GM04503 (cell line): ENCODE results near the gene C5orf34.
"Not testable (repeated sequence)": the region's sequence is repeated elsewhere in the genome, so short reads cannot be mapped to it uniquely, and the experiment has no call there.

Source experiments
- DNase-seq: peaks from one replicate; pipeline ENCODE4 v3.0.0-alpha.2; 2012; ENCODE audit warnings: low read depth

The C5orf34 gene

DNA sequence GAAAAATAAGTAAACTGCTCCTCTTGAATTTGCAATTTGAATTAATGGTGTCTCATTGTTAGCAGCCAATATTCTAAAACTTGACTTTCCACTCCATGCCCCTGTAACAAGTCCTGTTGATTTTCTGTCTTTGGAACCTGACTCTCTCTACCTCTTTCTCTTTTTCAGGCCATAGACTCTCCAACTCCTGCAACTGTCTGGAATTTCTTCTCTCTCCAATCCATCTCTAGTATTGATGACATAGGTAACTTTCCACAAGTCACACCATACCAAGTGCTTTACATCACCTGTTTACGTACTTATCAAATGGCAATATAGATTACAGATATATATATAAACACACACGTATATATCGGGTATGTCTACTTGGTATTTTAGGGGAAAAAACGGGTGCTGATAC lies 923 bp downstream of the C5orf34 start:
- DNase-seq, result no peak

DNA sequence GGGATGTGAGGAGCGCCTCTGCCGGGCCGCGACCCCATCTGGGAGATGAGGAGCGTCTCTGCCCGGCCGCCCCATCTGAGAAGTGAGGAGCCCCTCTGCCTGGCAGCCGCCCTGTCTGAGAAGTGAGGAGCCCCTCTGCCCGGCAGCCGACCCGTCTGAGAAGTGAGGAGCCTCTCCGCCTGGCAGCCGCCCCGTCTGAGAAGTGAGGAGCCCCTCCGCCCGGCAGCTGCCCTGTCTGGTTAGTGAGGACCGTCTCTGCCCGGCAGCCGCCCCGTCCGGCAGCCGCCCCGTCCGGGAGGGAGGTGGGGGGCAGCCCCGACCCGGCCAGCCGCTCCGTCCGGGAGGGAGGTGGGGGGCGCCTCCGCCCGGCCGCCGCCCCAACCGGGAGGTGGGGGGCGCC lies 3.9 kb downstream of the C5orf34 start:
- not testable (repeated sequence) for DNase-seq

DNA sequence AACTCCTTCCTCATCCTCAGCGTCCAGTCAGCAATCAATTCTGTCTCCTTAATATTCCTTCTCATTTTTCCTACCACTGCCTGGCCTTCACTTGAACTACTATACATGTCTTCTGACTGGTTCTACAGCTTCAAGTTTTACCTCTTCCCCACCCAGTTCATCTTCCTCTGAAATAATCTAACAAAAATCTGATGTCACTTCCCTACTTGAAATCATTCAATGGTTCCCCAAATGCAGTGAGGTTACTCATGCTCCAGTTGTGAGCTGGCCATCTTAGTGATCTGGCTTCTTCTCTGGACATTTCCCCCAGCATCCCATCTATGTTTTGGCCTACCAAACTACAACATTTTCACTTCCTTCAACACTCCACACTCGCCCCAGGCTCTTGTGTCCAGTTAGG lies 16.4 kb downstream of the C5orf34 start:
- no peak for DNase-seq

DNA sequence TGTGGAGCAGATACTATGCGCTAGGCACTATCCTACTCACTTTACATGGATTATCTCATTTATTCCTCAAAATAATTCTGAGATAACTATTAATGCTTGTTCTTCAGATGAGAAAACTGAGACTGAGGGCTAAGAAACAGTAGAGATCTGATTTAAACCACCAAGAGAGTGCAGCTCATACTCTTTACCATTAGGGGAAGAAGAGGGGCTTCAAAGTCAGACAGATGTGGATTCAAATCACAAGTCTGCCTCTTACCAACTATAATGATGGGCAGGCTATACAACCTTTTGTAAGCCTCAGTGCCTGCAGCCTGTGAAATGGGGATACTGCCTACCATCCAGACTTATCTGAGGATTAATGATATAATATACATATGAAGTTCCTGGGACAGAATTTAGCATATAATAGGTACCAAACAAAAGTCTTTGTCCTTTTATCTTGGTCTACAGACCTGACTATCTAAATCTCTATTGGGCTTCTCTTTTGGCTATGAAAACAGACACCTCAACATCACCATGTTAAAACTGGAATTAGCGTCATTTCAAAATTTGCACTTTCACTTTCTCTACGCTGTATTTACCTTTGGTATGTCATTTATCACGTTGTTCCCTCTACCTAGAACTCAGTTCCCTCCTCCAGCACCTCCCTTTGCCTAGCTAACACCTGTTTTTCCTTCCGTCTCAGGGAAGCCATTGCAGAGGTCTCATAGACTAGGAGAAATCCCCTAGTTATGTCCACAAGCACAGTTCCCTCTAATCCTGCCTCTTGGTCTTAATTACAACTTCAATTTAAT lies 17.4 kb downstream of the C5orf34 start:
- DNase-seq, result no peak

DNA sequence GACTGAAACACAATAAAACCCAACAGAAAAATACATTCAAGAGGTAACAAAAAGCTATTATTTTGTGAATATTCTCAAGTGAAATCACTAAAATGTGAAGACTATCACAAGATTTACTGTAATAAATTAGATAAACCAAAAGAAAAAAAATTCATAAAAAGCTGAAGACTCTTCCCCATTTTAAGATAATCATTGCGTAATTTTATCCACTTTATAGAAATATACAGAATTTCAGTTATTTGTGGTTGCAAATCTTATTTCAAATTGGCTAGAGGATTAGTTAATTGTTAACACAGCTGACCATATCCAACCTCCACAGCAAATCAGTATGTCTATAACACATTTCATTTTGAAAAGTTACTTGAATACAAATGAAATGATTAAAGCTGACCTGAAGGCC lies 23.6 kb downstream of the C5orf34 start:
- DNase-seq, result no peak

DNA sequence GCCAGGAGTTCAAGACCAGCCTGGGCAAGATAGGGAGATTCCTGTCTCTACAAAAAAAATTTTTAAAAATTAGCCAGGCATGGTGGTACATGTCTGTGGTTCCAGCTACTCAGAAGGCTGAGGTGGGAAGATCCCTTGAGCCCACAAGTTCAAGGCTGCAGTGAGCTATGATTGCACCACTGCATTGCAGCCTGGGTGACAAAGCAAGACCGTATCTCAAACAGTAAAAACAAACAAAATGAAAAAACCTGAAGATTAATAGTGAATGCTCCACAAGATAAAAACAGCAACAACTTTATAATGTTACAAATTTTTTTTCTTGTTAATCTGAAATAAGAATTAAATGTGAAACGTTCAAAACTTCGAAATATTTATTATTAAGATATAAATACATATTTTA lies 28.6 kb downstream of the C5orf34 start:
- DNase-seq, result no peak

DNA sequence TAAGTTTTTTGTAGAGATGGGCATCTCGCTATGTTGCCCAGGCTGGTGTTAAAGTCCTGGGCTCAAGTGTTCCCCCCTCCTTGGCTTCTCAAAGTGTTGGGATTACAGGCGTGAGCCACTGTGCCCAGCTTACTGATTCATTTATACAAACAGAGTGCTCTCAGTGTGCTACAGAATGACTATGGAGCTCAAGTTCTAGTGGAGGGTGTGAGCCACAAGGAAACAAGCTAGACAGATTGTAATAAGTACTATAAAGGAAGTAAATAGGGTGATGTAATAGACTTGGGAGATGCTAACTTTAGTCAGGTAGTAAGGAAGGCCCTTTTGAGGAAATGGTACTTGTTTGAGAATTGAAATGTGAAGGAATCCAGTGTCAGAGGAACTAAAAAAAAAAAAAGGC lies 29.5 kb downstream of the C5orf34 start:
- no peak for DNase-seq

DNA sequence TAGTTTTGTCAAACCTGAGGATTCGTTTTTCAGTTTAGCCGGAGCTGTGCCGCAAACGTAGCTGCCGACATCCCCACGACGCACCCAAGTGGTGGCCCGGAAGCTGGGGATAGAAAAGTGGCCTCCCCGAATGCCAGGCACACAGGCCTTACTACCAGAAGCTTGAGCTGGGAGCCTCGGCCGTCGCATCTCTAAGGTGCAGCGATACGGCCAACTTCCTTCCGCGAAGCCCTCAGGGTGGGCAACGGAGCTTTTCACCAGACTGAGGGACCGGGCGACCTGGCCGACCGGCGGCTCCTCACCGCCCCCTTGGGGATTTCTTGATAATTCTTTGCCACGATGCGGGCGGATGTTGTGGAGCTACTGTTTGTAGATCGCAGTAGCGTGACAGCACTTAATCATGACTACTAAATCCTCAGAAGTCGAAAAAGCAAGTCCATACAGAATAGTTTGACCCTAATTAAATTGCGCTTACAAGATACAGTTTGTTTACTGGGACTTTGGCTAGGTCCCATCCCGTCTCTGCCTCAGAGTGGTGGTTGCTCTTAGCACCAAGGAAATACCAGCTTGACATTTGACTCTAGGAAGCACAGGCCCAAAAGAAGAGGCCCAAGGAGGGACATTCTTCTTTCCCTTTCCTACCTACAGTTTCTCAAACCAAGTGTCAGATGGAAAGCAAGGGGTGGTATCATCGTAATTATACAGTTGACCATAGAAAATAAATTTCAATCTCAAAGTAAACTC lies 30.7 kb downstream of the C5orf34 start:
- peak; percentile 54 for DNase-seq

DNA sequence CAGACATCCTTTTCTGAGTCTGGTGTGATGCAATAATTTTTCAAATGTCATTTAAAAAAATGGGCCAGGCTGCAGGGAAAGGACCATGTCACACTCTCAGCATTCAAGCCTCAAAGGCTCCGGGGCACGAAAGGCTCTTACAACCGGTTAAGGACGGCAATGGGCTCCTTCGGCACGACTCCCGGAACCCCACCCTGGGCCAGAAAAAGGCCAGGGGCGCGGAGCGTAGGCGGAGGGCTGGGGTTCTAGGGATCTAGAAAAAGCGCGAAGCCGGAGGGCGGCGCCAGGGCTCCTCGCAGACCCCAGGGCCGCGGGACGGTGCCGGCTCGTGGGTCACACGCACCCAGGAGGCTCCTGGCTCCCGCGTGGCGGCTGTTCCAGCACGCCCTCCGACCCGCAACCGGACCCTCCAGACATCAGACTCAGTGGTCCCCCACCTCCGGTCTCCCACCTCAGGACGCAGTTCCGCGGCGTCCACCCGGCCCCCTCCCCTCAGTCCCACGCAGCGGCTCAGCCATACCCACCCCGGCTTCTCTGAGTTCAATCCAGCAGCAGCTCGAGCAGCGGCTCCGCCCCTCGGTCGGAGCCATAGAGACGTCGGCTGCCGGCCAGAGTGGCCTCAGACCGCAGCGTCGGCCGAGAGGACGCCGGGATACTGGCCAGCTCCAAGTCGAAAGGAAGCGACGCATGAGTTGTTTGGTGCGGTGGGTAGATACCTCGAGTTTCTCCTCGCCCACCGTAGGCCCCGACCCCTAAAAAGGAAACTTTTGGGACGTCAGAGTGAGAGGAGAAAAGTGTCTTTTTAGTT lies 31.4 kb downstream of the C5orf34 start, which contains the start of gene TMEM267:
Gene TMEM267 (minus strand): TSS at position 568 of the 808 bp plus-strand sequence. CDS start 29,896 bp downstream, outside the sequence.
- DNase-seq, result peak; percentile 64

DNA sequence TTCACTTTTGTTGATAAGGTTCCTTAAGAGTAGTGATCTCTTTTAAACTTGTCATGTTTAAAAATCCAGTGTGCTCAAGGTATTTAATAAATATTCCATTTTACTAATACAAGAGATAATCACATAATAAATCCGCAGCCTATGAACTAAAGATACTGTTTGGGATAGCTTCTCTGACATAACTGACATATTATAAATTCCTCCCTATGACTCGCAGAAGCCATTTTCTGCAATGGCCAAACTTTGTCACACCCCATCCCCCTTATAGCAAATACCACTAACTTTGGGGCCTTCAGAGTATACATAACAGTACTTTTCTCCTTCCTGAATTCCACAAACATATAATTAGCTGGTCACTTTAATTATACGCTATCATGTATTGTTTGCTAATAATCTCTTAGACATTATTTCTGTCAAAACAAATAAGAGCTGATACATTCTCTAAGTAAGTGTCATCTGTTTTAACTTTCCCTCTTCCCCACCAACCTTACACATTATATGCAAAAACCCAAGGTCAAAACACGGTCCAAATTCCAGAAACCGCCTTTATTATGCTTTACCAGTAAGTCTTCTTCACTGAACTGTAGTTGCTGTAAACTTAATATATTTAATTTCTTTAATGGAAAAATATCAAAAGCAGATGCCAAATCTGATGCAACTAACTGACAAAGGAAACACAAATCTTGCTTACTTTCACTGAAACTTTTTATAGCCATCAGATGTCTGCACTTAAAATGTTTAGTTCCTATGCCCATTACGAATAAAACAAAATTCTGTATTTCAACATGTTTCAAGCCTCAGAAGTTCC lies 32.3 kb downstream of the C5orf34 start:
- DNase-seq, result peak; percentile 57

DNA sequence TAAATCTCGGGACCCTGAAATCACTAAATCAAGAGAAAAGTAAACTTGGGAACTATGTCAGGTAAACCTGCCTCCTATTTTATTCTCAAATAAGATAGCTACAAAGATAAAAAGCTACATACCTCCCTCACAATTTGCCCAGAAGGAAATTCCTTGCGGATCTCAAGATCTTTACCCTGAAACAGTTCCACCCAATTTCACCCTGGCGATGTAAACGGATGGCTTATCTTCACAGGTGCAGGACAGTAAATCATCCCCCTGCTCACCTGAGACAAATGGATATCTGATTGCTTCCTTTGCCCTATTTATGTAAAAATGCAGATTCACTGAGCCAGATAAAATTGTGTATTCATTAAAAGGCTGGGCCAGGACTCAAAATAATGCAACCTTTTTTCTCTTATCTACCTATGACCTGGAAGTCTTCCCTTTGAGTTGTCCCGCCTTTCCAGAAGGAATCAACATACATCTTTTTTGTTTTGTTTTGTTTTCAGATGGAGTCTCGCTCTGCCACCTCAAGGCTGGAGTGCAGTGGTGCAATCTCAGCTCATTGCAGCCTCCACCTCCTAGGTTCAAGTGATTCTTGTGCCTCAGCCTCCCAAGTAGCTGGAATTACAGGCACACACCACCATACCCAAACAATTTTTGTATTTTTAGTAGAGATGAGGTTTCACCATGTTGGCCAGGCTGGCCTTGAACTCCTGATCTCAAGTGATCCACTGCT lies 45.1 kb downstream of the C5orf34 start:
- DNase-seq, result no peak

DNA sequence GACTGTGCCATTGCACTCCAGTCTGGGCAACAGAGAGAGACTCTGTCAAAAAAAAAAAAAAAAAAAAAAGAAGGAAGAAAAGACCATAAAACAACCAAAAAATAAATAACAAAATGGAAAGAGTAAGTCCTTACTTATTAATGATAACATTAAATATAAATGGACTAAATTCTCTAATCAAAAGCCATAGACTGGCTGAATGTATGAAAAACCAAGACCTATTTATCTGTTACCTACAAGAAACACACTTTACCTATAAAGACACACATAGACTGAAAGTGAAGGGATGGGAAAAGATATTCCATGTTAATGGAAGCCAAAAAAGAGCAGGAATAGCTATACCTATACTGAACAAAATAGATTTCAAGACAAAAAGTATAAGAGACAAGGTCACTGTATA lies 47.8 kb downstream of the C5orf34 start:
- no peak for DNase-seq

DNA sequence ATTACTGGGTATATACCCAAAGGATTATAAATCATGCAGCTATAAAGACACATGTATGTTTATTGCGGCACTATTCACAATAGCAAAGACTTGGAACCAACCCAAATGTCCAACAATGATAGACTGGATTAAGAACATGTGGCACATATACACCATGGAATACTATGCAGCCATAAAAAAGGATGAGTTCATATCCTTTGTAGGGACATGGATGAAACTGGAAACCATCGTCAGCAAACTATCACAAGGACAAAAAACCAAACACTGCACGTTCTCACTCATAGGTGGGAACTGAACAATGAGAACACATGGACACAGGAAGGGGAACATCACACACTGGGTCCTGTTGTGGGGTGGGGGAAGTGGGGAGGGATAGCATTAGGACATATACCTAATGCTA lies 49.5 kb downstream of the C5orf34 start:
- not testable (repeated sequence) for DNase-seq

DNA sequence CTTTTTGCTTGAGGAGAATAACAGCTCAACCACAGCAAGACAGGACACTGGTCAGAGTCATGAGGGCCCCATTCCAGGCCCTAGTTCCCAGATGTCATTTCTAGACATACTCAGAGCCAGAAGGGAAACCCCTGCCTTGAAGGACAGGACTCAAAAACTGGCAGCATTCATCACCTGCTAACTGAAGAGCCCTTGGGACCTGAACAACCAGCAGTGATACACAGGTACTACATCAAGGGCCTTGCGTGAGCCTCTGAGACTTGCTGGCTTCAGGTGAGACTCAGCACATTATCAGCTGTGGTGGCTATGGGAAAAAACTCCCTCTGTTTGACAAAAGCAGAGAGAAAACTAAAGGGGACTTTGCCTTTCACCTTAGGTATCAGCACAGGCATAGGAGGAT lies 53.9 kb downstream of the C5orf34 start:
- no peak for DNase-seq

DNA sequence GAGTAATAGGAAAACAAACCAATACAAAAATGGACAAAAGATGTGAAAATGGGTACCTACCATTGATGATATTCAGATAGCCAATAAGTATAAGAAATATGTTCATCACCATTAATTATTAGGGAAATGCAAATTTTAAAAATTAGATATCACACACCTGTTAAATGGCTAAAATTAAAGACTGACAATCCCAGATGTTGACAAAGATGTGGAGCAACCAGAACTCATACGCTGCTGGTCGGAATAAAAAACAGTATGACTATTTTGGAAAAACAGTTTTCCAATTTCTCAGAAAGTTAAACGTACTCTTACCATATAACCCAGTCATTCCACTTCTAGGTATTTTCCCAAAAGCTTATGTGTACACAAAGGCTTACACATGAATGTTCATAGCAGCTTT lies 58.4 kb downstream of the C5orf34 start:
- no peak for DNase-seq

DNA sequence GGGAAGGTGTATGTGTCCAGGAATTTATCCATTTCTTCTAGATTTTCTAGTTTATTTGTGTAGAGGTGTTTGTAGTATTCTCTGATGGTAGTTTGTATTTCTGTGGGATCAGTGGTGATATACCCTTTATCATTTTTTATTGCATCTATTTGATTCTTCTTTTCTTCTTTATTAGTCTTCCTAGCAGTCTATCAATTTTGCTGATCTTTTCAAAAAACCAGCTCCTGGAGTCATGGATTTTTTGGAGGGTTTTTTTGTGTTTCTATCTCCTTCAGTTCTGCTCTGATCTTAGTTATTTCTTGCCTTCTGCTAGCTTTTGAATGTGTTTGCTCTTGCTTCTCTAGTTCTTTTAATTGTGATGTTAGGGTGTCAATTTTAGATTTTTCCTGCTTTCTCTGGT lies 73.4 kb downstream of the C5orf34 start:
- DNase-seq, result not testable (repeated sequence)

DNA sequence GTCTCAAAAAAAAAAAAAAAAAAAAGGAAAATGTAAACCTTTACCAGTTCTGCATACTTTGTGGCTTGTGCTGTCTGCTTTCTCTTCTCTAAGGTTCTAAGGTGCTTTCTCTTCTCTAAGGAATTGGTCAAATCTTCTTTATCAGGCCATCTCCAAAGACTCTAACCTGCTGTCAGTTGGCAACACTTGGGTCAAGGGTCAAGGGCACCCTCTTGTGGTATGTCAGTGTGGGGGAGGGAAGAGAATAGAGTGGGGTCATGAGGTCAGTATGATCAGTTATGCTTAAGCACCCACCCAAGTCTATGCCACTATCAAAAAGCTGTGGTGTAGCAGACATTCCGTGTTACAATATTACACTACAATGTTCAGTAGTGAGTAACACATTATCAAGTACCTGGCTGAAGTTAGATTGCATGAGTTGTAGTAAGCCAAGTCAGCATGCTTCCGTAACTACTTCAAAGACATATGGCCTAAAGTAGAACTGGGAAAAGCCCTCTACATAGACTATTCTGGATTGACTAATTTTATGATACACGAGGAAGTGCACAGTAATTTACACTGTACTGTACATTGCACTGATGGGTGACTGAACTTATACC lies 77.8 kb downstream of the C5orf34 start:
- DNase-seq, result no peak
